ENCODE measurements around the gene TMEM14A.

TMEM14A gene

GRCh38 chr6:52734072-52734471 lies 63.2 kb downstream of the TMEM14A start:
- Histone ChIP-seq H3K36me3 (ENCODE audit: insufficient read depth, low read length) (no peaks in the 10 kb centered on the region), H2AFZ (ENCODE audit: low read depth, low read length) (no peak overlapping the region), H3K4me3 (ENCODE audit: low read length) (no peak overlapping the region), H3K4me1 (ENCODE audit: insufficient read depth, low read length) (peaks cover 19% of the 10 kb centered on the region), H3K9me3 (ENCODE audit: low read length) (no peaks in the 10 kb centered on the region), H3K27me3 (ENCODE audit: insufficient read depth, low read length) (peaks cover 2% of the 10 kb centered on the region)

DNA sequence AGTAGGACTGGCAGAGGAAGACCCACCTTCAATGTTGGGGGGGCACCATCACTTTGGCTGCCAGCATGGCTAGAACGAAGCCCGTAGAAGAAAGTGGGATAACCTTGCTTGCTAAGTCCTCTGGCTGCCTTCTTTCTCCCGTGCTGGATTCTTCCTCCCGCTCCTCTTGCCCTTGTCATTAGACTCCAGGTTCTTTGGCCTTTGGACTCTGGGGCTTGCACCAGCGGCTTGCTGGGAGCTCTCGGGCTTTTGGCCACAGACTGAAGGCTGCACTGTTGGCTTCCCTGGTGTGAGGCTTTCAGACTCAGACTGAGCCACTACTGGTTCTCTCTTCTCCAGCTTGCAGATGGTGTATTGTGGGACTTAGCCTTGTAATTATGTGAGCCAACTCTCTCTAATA lies 64.2 kb downstream of the TMEM14A start:
- H3K27me3 ChIP-seq (ENCODE audit: insufficient read depth, low read length) = peaks cover 2% of the 10 kb centered on the region
- peaks cover 19% of the 10 kb centered on the region for H3K4me1 ChIP-seq (ENCODE audit: insufficient read depth, low read length)

DNA sequence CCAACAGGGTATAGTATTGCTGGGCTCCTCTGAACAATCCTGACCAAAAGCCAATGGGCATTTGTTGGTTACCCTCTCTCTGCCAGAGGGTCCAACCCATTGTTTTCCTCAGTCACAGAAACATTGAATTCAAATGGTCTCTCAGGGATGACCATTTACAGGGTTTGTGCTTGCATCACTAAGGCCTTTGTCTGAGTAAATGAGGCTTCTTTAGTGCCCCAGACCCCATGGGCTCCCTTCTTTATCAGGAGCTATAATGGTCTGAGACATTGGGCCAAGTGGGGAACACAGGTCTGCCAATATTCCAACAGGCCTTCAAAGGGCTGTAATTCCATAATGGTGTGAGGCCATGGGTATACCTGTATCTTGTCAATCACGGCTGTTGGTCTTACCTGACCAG lies 65.2 kb downstream of the TMEM14A start:
- Histone ChIP-seq H3K4me3 (ENCODE audit: low read length) (no peak overlapping the region), H3K27me3 (ENCODE audit: insufficient read depth, low read length) (peaks cover 2% of the 10 kb centered on the region), H3K4me1 (ENCODE audit: insufficient read depth, low read length) (peaks cover 16% of the 10 kb centered on the region), H2AFZ (ENCODE audit: low read depth, low read length) (no peak overlapping the region), H3K36me3 (ENCODE audit: insufficient read depth, low read length) (no peaks in the 10 kb centered on the region), H3K9me3 (ENCODE audit: low read length) (no peaks in the 10 kb centered on the region)

More for the DNA sequence above, 64.2 kb downstream of the TMEM14A start:
- H3K4me3 ChIP-seq (ENCODE audit: low read length) = no peak overlapping the region
- H3K9me3 ChIP-seq (ENCODE audit: low read length) = no peaks in the 10 kb centered on the region
- no peak overlapping the region for H2AFZ ChIP-seq (ENCODE audit: low read depth, low read length)
- no peaks in the 10 kb centered on the region for H3K36me3 ChIP-seq (ENCODE audit: insufficient read depth, low read length)
